ENCODE measurements around the gene ECHDC3. TPM values are rescaled to one million over a fixed set of nuclear protein-coding genes. Genes with fewer than 3 reads are reported as not detected.

The ECHDC3 gene
- total RNA-seq, 1 donor = 1.3 TPM

- peak; percentile 84 for DNase-seq (ENCODE audit: low read depth)
- H3K4me3 ChIP-seq (ENCODE audit: low read depth, low read length) = no peak overlapping the region
- TF ChIP-seq, protein P1, sequence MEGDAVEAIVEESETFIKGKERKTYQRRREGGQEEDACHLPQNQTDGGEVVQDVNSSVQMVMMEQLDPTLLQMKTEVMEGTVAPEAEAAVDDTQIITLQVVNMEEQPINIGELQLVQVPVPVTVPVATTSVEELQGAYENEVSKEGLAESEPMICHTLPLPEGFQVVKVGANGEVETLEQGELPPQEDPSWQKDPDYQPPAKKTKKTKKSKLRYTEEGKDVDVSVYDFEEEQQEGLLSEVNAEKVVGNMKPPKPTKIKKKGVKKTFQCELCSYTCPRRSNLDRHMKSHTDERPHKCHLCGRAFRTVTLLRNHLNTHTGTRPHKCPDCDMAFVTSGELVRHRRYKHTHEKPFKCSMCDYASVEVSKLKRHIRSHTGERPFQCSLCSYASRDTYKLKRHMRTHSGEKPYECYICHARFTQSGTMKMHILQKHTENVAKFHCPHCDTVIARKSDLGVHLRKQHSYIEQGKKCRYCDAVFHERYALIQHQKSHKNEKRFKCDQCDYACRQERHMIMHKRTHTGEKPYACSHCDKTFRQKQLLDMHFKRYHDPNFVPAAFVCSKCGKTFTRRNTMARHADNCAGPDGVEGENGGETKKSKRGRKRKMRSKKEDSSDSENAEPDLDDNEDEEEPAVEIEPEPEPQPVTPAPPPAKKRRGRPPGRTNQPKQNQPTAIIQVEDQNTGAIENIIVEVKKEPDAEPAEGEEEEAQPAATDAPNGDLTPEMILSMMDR (IDR thresholded peaks at IDR 0.05; ENCODE audit: insufficient read depth, low read depth, low read length) = no peak
Measured at GRCh38 chr10:11757454-11757820, 15.3 kb downstream of the ECHDC3 start.

GRCh38 chr10:11757821-11758463, 15.8 kb downstream of the ECHDC3 start:
- TF ChIP-seq, protein P1 (IDR thresholded peaks at IDR 0.05; ENCODE audit: insufficient read depth, low read depth, low read length) = peak; percentile 95
- DNase-seq (ENCODE audit: low read depth) = peak; percentile 86
- no peak overlapping the region for H3K4me3 ChIP-seq (ENCODE audit: low read depth, low read length)

DNA sequence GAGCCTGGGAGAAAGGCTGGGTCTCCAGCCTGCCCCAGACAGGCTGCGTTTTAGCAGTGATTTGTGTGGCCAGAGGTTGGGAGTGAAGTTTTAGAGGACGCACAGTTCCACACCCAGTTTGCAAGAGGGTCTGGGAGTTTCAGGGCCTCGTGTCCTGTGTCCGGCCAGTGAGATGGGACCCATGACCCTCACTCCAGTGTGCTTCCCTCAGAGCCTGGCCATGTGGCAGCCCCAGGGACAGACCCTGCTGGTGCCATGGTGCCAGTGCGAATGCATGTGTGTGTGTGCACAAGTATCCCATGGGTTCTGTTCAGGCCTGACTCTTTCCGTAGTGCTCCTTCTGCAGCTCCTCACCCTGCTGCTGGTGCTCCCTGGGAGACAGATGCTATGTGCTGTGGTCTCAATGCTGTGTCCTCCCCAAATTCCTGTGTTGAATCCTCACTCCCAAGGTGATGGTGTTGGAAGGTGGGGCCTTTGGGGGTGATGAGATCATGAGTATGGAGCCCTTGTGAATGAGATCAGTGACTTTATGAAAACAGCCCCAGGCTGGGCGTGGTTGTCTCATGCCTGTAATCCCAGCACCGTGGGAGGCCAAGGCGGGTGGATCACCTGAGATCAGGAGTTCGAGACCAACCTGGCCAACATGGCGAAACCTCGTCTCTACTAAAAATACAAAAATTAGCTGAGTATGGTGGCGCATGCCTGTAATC, 16.5 kb downstream of the ECHDC3 start:
- no peak for DNase-seq (ENCODE audit: low read depth)
- TF ChIP-seq, protein P1 (IDR thresholded peaks at IDR 0.05; ENCODE audit: insufficient read depth, low read depth, low read length) = no peak
- H3K4me3 ChIP-seq (ENCODE audit: low read depth, low read length) = no peak overlapping the region

GRCh38 chr10:11759347-11759746, 17.2 kb downstream of the ECHDC3 start:
- TF ChIP-seq, protein P1 (IDR thresholded peaks at IDR 0.05; ENCODE audit: insufficient read depth, low read depth, low read length) = no peak
- DNase-seq (ENCODE audit: low read depth) = no peak

GRCh38 chr10:11760151-11760550, 18.0 kb downstream of the ECHDC3 start:
- TF ChIP-seq, protein P1 (IDR thresholded peaks at IDR 0.05; ENCODE audit: insufficient read depth, low read depth, low read length) = no peak
- DNase-seq (ENCODE audit: low read depth) = no peak
- no peak overlapping the region for H3K4me3 ChIP-seq (ENCODE audit: low read depth, low read length)

More at GRCh38 chr10:11759347-11759746, 17.2 kb downstream of the ECHDC3 start:
- no peak overlapping the region for H3K4me3 ChIP-seq (ENCODE audit: low read depth, low read length)

GRCh38 chr10:11760861-11761260, 18.7 kb downstream of the ECHDC3 start:
- H3K4me3 ChIP-seq (ENCODE audit: low read depth, low read length) = no peak overlapping the region
- no peak for DNase-seq (ENCODE audit: low read depth)
- TF ChIP-seq, protein P1 (IDR thresholded peaks at IDR 0.05; ENCODE audit: insufficient read depth, low read depth, low read length) = no peak

Data from fibroblast of villous mesenchyme (primary cell).